ENCODE data around the gene IGFL3. TPM values are rescaled to one million over a fixed set of nuclear protein-coding genes. Genes with fewer than 3 reads are reported as not detected.
"Not testable (repeated sequence)": the region's sequence is repeated elsewhere in the genome, so short reads cannot be mapped to it uniquely, and the experiment has no call there.

The IGFL3 gene
- polyA plus RNA-seq, 3 donors: not detected

GRCh38 chr19:46126086-46126580 lies 1.6 kb upstream of the IGFL3 start:
- no peak for DNase-seq (ENCODE audit: low read depth in 3 of 3, low spot score in 2 of 3)

GRCh38 chr19:46125447-46125846 lies 959 bp upstream of the IGFL3 start:
- DNase-seq (ENCODE audit: low read depth in 3 of 3, low spot score in 2 of 3): no peak

DNA sequence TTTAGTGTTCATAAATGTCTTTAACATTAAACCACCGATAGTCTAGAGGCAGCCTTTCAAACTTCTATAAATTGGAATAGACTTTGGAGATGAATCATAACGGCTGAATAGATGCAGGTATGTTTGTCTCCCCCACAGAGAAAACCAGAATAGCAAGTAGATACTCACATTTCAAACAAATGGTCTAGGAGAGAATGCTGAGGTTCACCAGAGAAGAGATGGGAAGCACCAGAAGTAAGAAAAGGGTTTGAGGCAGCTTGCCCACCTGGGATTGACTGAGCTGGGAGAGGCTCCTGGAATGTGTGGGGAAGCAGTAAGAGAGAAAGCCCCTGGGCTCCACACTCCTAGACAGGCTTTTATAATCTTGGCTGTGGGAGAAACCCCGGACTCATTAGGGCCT lies 6.4 kb downstream of the IGFL3 start:
- no peak for DNase-seq (ENCODE audit: low read depth in 3 of 3, low spot score in 2 of 3)

DNA sequence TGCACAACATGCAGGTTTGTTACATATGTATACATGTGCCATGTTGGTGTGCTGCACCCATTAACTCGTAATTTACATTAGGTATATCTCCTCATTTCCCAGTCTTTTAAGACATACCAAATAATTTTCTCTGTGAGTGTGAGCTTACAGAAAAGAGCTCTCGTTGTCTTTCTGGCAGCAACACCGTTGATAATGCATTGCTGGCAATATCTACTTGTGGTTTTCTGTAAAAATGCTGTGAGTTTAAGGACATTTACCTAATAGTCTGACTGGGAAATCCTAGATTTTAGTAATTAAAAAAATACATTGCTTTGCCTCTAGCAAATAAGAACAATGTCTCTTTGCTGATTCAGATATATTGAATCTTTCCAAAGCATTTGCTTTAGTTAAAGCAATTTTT lies 8.4 kb downstream of the IGFL3 start:
- DNase-seq (ENCODE audit: low read depth in 3 of 3, low spot score in 2 of 3): no peak

GRCh38 chr19:46115396-46116106 lies 8.9 kb downstream of the IGFL3 start:
- no peak for DNase-seq (ENCODE audit: low read depth in 3 of 3, low spot score in 2 of 3)

GRCh38 chr19:46113726-46114125 lies 10.8 kb downstream of the IGFL3 start:
- DNase-seq (ENCODE audit: low read depth in 3 of 3, low spot score in 2 of 3): no peak

GRCh38 chr19:46112527-46112926 lies 12.0 kb downstream of the IGFL3 start:
- no peak for DNase-seq (ENCODE audit: low read depth in 3 of 3, low spot score in 2 of 3)

GRCh38 chr19:46111376-46111775 lies 13.1 kb downstream of the IGFL3 start:
- DNase-seq (ENCODE audit: low read depth in 3 of 3, low spot score in 2 of 3): no peak

- no peak for DNase-seq (ENCODE audit: low read depth in 3 of 3, low spot score in 2 of 3)
Measured at GRCh38 chr19:46109876-46110275, 14.6 kb downstream of the IGFL3 start.

DNA sequence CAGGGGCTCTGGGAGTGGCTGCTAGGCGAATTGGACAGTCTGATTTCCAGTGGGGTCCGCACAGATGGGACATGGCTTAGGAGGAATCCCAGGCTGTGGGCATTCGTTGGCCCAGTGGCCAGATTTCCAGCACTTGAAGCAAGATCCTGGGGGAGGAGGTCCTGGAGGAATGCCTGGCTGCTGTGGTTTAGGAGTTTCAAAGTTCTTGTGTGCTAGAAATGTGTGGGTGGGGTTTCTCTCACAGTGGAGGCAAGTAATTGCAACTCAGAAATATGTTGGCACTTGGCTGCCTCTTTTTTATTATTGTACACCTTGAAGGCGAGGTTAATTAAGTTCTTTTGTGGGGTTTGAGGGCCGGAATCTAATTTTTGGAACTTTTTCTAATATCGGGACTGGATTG lies 17.1 kb downstream of the IGFL3 start:
- no peak for DNase-seq (ENCODE audit: low read depth in 3 of 3, low spot score in 2 of 3)

DNA sequence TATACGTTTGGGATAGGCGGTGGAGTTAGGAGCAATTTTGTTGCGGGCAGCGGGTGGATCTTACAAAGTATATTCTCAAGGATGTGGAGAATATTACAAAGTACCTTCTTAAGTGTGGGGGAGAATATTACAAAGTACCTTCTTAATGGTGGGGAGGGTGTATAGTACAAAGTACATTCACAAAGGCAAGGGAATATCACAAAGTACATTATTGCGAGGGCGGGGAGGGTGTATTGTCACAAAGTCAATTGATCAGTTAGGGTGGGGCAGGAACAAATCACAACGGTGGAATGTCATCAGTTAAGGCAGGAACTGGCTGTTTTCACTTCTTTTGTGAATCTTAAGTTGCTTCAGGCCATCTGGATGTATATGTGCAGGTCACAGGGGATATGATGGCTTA lies 22.2 kb downstream of the IGFL3 start:
- DNase-seq (ENCODE audit: low read depth in 3 of 3, low spot score in 2 of 3): not testable (repeated sequence)

DNA sequence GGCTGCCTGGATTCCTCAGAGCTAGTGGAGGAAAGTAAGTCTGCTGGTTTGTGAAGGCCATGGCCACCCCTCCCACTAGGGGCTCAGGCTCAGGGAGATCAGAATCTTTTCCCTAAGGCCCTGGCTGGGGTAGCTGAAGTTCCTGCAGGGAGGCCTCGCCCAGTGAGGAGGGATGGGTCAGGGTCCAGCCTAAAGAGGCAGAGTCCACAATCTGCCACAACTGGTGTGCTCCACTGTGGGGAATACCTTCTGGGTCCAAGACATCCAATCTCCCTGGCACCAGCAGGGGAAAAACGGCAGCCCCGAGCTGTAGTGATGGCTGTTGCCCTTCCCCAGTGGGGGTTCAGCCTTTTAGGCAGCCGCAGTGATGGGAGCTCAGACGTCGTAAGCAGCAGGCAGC lies 23.2 kb downstream of the IGFL3 start:
- no peak for DNase-seq (ENCODE audit: low read depth in 3 of 3, low spot score in 2 of 3)

- DNase-seq (ENCODE audit: low read depth in 3 of 3, low spot score in 2 of 3): no peak
Measured at GRCh38 chr19:46100344-46100743, 24.1 kb downstream of the IGFL3 start.

GRCh38 chr19:46090444-46090843 lies 34.0 kb downstream of the IGFL3 start:
- DNase-seq (ENCODE audit: low read depth in 3 of 3, low spot score in 2 of 3): no peak

DNA sequence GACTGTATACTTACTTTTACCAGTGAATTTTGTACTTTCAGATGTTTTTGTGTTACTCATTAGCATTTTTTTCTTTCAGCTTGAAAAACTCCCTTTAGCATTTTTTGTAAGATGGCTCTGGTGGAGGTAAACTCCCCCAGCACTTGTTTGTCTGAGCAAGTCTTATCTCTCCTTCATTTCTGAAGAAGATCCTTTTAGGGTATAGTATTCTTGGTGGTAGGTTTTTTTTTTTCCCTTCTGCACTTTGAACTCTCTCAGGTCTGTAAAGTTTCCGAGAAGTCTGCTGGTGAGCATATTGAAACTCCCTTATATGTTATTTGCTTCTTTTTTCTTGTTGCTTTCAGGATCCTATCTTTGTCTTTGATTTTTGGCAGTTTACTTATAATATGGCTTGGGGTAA lies 35.1 kb downstream of the IGFL3 start:
- DNase-seq (ENCODE audit: low read depth in 3 of 3, low spot score in 2 of 3): no peak

DNA sequence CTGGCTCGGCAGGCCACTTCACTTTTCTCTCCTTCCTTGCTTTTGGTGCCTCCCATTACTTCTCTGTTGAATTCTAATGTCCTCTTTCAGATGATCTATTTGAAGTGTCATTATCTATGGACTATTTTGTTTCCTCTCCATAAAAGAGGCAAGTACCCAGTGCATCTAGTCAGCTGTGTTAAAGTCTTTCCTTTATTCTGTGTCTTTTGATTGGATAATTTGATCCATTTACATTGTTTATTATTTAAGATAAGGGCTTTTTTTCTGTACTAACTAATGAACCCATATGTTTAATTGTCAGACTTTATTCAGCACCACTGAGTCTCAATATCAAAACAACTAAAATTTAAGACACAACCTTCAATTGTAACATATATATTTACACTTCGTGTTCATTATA lies 36.4 kb downstream of the IGFL3 start:
- no peak for DNase-seq (ENCODE audit: low read depth in 3 of 3, low spot score in 2 of 3)

DNA sequence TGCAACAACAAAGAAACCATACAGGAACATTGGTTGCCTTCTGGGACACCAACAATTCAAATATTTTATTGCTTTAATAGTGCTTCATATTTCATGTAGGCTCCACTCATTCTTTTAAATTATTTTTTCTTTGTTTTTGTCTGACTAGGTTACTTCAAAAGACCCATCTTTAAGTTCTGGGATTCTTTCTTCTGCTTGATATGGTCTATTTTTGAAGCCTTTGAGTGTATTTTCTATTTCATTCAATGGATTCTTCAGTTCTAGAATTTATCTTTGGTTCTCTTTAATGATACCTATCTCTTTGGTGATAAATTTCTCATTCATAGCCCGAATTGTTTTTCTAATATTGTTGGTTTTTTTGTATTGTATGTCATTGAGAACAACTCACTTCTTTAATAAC lies 38.6 kb downstream of the IGFL3 start:
- no peak for DNase-seq (ENCODE audit: low read depth in 3 of 3, low spot score in 2 of 3)

DNA sequence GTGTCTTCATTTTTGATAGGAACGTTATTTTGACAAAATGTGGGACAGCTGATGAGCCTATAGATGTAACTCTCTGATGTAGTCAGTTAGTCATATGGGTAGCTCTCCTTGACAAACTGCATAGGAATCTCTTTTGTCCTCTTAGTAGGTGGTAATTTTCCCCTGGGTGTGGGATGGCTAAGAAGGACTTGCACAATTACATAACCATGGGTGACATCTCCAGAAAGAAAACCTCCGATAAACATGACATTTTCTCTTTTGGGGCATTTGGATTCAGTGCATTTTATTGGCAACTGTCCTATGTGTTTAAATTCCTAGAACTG lies 41.8 kb downstream of the IGFL3 start:
- DNase-seq (ENCODE audit: low read depth in 3 of 3, low spot score in 2 of 3): no peak

DNA sequence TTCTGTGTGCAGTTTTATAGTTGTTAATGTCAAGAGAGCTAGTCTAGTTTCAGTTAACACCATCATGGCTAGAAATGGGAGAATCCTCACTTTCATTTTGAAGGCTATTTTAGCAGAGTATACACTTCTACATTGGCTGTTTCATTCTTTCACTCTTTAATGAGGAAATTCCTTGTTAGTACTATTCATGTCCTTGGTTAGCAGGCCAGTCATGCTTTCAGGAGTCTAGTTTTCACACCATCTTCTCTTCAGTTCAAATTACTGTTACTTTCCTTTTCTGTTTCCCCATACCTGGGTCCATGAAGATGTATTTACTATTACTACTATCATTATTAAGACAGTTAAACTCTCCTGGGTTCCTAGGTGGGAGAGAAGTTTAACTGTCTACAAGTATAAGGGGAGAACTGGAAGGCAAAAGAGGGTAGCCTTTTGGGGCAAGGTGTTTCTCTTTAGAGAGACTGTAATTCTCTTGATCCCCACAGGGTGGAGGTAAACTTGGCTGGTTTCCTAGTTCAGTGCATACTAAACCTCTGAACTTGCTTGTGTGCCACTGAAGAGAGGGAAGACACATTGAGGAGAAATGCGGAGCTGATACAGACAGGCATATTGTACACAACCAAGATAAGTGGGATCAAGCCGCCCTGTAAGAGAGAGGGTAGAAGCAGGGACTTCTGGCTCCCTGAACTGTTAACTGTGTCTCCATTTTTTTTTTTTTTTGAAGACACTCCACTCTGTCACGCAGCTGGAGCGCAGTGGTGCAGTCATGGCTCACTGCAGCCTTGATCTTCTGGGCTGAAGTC lies 42.4 kb downstream of the IGFL3 start:
- DNase-seq (ENCODE audit: low read depth in 3 of 3, low spot score in 2 of 3): no peak

GRCh38 chr19:46080561-46080960 lies 43.9 kb downstream of the IGFL3 start:
- DNase-seq (ENCODE audit: low read depth in 3 of 3, low spot score in 2 of 3): no peak

DNA sequence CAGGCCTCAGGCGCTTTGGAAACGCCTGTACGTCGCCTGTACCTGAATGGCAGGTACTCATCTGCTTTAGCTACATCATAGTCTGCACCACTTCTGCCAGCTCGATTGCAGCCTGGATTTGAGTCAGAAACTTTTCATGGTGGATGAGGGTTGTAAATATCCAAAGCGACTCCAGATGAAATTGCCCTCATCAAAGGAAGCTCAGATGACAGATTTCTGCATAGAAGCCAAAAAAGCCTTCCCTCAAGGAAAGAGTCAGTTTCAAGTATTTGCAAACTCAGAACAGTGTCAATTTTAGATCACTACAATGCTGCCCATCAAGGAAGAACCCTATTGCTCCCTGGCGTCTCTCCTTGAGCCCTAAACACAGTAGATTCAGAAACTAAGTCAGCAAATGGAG lies 44.9 kb downstream of the IGFL3 start:
- DNase-seq (ENCODE audit: low read depth in 3 of 3, low spot score in 2 of 3): no peak

Data from right renal cortex interstitium (tissue), 3 donors.